Activated CD8-positive, alpha-beta T cell treated with anti-CD3 and anti-CD28 coated beads, Interleukin-2, amount 10 ng/mL, durations not matched to agents 7 days and 5 days (primary cell): Measurements from ENCODE around the gene KCNAB2. TPM values are rescaled to one million over a fixed set of nuclear protein-coding genes. Genes with fewer than 3 reads are reported as not detected.

ENCODE experiments used
- ATAC-seq: fragments of 150-1000 bp; cut with Tn5 transposase; one replicate; pipeline ENCODE4 v1.10.0; 2021; ENCODE audit warnings: moderate library complexity
- CTCF ChIA-PET: fragments of 350-600 bp; sonication (Branson Sonifier 250); formaldehyde crosslinking; loops from one replicate; lab custom pipeline; 2021; ENCODE audit warnings: antibody characterized with exemption; lab: Charles Lee
- POLR2A ChIA-PET: fragments of 350-600 bp; sonication (Branson Sonifier 250); formaldehyde crosslinking; loops from one replicate; lab custom pipeline; 2021; ENCODE audit warnings: antibody characterized with exemption; lab: Charles Lee
- DNase-seq: peaks from one replicate; pipeline ENCODE4 v3.0.0-alpha.2; 2020
- H3K27ac Mint-ChIP-seq: one replicate; pipeline ENCODE4 v1.8.0; 2021; ENCODE audit warnings: mild to moderate bottlenecking, mixed read lengths
- H3K27me3 Mint-ChIP-seq: one replicate; pipeline ENCODE4 v1.8.0; 2021; ENCODE audit warnings: low read depth, mixed read lengths
- H3K36me3 Mint-ChIP-seq: one replicate; pipeline ENCODE4 v1.8.0; 2021; ENCODE audit warnings: low read depth, mixed read lengths
- H3K4me1 Mint-ChIP-seq: one replicate; pipeline ENCODE4 v1.8.0; 2021; ENCODE audit warnings: low read depth, mixed read lengths
- H3K4me3 Mint-ChIP-seq: one replicate; pipeline ENCODE4 v1.8.0; 2021; ENCODE audit warnings: mild to moderate bottlenecking, mixed read lengths
- H3K9me3 Mint-ChIP-seq: one replicate; pipeline ENCODE4 v1.8.0; 2022; ENCODE audit warnings: mixed read lengths; ENCODE audit not compliant: insufficient read depth
- total RNA-seq, 2 experiments: library from RNA; stranded (reverse); gene quantifications; one replicate each; pipeline ENCODE4 v1.2.3, GENCODE V29; 2021

KCNAB2 gene
- total RNA-seq, 2 experiments from 2014 or later, result 343 to 360 TPM

DNA sequence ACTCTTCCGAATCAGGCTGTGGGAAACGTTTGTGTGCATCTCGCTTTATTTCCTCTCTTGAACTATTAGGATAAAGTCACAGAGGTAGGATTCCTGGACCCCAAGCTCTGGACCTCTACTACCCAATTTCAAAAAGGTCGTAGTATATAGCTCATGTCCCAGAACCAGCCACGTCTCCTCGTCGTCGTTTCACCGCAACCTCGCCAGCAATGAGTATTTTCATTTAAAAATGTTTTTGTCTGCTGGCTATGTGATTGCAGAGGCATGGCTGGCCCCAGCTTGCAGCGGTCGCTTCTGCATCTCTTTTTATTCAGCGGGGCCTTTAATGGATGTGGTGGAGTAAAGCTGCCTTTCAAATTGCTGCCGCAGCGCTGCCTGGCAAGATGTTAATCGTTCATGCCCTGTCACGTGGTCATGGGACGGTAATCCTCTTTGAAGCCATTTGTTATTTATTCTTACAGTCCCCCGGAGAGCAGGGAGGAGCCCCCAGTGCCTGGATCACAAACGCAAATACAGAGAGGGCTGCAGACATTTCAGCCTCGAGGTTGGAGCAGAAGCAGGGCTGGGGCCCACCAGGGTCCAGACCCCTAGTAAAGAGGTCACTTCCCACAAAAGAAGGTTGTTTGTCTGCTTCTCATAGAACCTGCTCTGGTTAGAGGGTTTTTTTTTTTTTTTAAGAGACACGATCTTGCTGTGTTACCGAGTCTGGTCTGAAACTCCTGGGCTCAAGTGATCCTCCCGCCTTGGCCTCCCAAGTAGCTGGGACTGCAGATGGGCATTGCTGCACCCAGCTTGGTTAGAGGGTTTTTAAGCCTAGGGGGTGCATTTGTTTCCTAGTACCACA is 41.9 kb upstream of the KCNAB2 start:
- no peaks in the 10 kb centered on the region for H3K9me3 Mint-ChIP-seq
- peaks cover 27% of the 10 kb centered on the region for H3K4me1 Mint-ChIP-seq
- CTCF ChIA-PET, result no interaction called here
- DNase-seq, result no peak
- peaks cover 3% of the 10 kb centered on the region for H3K36me3 Mint-ChIP-seq
- peak overlapping the region; percentile 1 for H3K27ac Mint-ChIP-seq
- no peak overlapping the region for H3K4me3 Mint-ChIP-seq
- no peaks in the 10 kb centered on the region for H3K27me3 Mint-ChIP-seq
- ATAC-seq, result no peak
- POLR2A ChIA-PET, result interaction anchor here (0.6 kb wide), 1 partner anchor 25 kb away, joined by 5 read pairs; no protein-coding TSS in a partner anchor

DNA sequence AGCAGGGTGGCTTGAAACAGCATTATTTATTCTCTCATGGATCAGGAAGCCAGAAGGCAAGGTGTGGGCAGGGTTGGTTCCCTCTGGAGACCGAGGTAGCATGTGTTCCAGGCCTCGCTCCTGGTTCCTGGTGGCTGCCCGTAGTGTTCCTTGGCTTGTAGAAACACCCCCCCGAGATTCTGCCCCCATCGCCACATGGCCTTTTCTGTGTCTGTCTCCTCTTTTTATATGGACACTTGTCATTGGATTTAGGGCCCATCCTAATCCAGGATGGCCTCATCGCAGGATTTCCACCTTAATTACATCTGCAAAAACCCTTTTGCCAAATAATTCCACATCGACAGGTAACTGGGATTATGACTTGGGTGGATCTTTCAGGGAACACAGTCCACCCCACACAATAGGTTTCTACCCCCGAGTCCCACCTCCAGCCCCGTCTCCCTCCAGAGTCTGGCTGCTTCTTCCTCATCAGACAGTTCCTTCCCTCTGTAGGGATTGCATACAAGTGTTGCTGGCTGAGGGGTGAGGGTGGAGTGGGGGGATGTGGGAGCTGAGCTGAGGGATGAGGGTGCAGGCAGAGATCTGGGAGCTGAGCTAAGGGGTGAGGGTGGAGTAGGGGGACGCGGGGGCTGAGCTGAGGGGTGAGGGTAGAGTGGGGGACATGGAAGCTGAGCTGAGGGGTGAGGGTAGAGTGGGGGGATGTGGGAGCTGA is 41.1 kb upstream of the KCNAB2 start:
- Mint-ChIP-seq H3K27ac (no peak overlapping the region), H3K27me3 (no peaks in the 10 kb centered on the region), H3K4me1 (peaks cover 28% of the 10 kb centered on the region), H3K9me3 (no peaks in the 10 kb centered on the region), H3K36me3 (peaks cover 3% of the 10 kb centered on the region), H3K4me3 (no peak overlapping the region)
- no peak for DNase-seq
- CTCF ChIA-PET, result no interaction called here
- no peak for ATAC-seq
- POLR2A ChIA-PET, result interaction anchor here (1.0 kb wide), 1 partner anchor 23 kb away, joined by 3 read pairs; no protein-coding TSS in a partner anchor

DNA sequence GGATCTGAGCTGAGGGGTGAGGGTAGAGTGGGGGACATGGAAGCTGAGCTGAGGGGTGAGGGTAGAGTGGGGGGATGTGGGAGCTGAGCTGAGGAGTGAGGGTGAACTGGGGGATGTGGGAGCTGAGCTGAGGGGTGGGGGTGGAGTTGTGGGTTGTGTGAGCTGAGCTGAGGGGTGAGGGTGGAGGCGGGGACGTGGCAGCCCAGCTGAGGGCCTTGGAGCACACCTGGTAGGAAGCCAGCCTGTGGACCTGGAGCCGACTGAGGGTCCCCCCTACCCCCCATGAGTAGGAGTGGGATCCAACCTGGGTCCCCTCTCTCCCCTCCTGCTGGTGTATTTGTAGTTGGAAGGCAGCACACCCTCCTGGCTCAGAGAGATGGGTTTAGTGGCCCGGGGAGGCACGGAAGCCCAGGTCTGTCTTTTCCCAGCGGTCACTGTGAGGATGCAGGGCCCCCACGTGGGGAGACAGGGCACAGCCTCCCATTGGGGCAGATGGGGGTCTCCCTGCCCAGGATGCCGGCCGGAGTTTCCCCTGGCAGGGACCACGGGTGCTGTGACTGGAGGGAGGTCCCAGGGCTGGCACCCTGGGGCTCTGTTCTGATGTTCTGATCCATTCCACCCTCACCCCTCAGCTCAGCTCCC is 40.3 kb upstream of the KCNAB2 start:
- Mint-ChIP-seq H3K27me3 (no peaks in the 10 kb centered on the region), H3K9me3 (no peaks in the 10 kb centered on the region), H3K36me3 (peaks cover 3% of the 10 kb centered on the region), H3K27ac (no peak overlapping the region), H3K4me1 (peaks cover 28% of the 10 kb centered on the region), H3K4me3 (no peak overlapping the region)
- no peak for DNase-seq
- CTCF ChIA-PET, result no interaction called here
- POLR2A ChIA-PET, result interaction anchor here (1.0 kb wide), 1 partner anchor 22 kb away, joined by 3 read pairs; no protein-coding TSS in a partner anchor
- no peak for ATAC-seq

DNA sequence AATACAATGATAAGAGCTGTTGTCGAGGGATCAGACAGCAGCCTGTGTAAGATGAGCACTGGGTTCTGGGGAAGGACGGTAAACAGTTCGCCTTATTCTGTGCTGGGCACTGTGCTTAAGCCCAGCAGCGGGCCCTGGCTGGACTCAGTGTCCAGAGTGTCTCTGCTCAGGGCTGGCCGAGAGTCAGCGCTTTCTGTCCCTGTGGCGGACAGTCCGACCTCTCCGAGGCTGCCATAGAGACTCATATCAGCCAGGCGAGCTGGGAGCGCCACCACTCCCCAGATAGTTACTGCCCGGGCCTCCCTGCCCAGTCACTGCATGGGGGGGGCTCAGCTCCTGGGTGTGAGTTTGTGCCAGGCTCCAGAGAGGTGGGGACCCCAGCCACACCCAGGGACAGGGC is 38.8 kb upstream of the KCNAB2 start:
- Mint-ChIP-seq H3K27ac (no peak overlapping the region), H3K4me1 (peaks cover 31% of the 10 kb centered on the region), H3K9me3 (no peaks in the 10 kb centered on the region), H3K27me3 (no peaks in the 10 kb centered on the region), H3K4me3 (no peak overlapping the region), H3K36me3 (peaks cover 3% of the 10 kb centered on the region)
- DNase-seq (no peak), ATAC-seq (no peak)
- CTCF ChIA-PET, result no interaction called here
- POLR2A ChIA-PET, result interaction anchor here (1.2 kb wide), 1 partner anchor 13 kb away, joined by 6 read pairs; no protein-coding TSS in a partner anchor

DNA sequence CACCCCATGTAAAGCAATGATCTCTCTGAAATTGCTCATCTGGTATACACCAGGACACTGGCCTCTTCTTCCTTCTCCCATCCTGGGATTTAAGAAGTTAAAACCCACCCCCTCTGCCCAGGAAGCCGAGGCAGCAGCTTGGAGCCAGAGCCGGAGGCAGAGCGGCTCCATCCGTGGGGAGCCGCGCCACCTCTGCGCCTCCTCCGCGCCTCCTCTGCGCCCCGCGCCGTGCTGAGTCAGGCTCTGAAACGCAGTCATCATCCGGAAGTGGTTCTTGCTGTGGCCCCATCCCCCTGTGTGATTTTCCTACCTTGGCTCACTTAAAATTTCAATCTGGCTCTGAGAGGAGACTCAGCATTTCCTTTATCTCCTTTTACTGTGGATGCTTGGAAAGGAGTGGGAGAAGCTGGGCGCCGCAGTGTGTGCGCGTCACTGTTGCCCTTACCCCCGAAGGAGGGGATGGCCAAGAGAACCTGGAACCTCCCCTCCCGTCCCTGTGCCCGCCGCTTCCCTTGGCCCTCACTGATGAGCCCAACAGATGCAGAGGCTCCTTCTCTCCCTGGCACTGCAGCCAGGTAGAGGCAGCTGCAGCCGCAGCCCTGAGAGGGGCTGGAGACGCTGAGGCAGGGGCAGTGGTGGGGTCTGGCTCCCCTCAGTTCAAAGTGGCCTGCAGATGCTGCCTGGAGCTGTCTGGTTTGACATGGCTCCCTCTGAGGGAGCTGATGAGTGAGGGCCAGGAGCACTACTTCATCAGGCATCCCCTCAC is 38.2 kb upstream of the KCNAB2 start:
- Mint-ChIP-seq H3K9me3 (no peaks in the 10 kb centered on the region), H3K27me3 (no peaks in the 10 kb centered on the region), H3K4me1 (peaks cover 31% of the 10 kb centered on the region), H3K36me3 (peaks cover 3% of the 10 kb centered on the region), H3K4me3 (no peak overlapping the region), H3K27ac (no peak overlapping the region)
- DNase-seq (no peak), ATAC-seq (no peak)
- POLR2A ChIA-PET, result interaction anchor here (1.2 kb wide), 1 partner anchor 14 kb away, joined by 6 read pairs; no protein-coding TSS in a partner anchor
- CTCF ChIA-PET, result no interaction called here

DNA sequence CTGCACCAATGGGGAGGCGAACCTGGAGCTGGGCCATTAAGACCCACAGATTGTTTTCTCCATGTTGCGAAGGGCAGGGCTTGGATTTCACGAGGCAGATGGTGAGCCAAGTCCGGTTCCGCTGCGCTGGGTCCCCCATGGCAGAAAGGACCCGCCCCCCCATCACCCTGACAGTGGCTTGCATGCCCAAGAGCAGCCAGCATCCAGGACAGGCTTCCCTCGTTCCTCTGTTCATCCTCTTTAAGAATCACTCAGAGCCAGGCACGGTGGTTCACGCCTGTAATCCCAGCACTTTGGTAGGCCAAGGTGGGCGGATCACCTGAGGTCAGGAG is 37.6 kb upstream of the KCNAB2 start:
- no peaks in the 10 kb centered on the region for H3K27me3 Mint-ChIP-seq
- H3K9me3 Mint-ChIP-seq, result no peaks in the 10 kb centered on the region
- no peak overlapping the region for H3K27ac Mint-ChIP-seq
- ChIA-PET CTCF (no interaction called here), POLR2A (no interaction called here)
- H3K4me3 Mint-ChIP-seq, result no peak overlapping the region
- ATAC-seq (no peak), DNase-seq (no peak)
- H3K36me3 Mint-ChIP-seq, result peaks cover 3% of the 10 kb centered on the region
- peaks cover 34% of the 10 kb centered on the region for H3K4me1 Mint-ChIP-seq

DNA sequence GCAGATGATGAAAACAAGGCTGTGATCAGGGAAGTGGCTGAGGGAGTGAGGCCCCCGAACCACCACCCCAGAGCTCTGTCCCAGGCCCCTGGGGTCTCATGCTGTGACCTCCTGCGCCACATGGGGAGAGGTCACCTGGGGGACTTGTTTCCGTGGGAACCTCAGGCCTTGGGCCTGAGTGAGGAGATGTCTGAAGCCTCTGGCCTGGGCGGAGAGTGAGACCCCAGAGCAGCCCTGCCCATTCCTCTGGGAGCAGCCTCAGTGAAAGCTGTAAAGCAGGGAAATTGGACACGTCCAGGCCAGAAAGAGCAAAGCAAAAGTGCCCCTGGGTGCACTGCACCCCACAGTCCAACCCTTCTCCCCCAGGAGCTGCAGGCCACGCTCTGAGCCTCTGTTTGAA is 37.0 kb upstream of the KCNAB2 start:
- ChIA-PET CTCF (no interaction called here), POLR2A (no interaction called here)
- peaks cover under 1% of the 10 kb centered on the region for H3K36me3 Mint-ChIP-seq
- H3K4me1 Mint-ChIP-seq, result peaks cover 31% of the 10 kb centered on the region
- no peaks in the 10 kb centered on the region for H3K9me3 Mint-ChIP-seq
- no peak for ATAC-seq
- H3K27ac Mint-ChIP-seq, result no peak overlapping the region
- H3K4me3 Mint-ChIP-seq, result no peak overlapping the region
- no peaks in the 10 kb centered on the region for H3K27me3 Mint-ChIP-seq
- DNase-seq, result no peak

DNA sequence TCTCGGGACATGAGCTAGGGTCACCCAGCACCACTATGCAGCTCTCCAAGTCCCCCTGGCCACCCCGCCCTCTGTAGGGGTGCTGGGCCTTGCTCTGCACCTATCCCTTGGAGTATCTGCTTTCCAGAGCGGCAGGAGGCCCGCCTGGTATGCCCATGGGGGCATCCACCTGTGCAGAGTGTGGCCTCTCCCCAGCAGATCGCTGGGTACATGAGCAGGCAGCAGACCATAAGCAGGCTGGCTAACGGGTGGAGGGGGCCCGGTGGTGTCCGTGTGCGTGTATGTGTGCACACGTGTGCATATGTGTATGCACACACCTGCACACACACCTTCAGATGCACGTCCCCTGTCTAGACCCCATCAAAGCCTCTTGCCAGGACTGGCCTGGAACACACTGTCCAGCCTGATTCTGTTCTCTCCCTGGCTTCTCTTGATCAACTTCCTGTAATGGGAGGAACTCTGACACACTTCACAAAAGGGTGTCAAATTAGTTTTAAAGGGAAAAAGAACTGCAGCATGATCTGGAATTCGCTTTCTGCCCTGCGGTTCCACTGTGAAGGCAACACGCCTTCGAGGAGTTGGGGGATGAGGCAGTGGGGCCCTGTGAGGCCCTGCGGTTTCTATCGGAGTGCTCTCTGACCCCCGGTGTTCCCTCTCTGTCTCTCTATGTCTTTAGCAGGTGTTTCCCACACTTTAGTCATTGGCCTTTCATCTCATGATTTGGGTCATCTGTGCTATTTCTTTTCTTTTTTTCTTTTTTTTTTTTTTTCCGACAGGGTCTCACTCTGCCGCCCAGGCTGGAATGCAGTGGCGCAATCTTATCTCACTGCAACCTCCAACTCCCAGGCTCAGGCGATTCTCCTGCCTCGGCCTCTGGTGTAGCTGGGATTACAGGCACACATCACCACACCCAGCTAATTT is 36.3 kb upstream of the KCNAB2 start:
- Mint-ChIP-seq H3K4me3 (no peak overlapping the region), H3K9me3 (no peaks in the 10 kb centered on the region), H3K36me3 (peaks cover 5% of the 10 kb centered on the region), H3K27me3 (no peaks in the 10 kb centered on the region), H3K4me1 (peaks cover 28% of the 10 kb centered on the region), H3K27ac (no peak overlapping the region)
- ATAC-seq (no peak), DNase-seq (no peak)
- ChIA-PET POLR2A (no interaction called here), CTCF (no interaction called here)

DNA sequence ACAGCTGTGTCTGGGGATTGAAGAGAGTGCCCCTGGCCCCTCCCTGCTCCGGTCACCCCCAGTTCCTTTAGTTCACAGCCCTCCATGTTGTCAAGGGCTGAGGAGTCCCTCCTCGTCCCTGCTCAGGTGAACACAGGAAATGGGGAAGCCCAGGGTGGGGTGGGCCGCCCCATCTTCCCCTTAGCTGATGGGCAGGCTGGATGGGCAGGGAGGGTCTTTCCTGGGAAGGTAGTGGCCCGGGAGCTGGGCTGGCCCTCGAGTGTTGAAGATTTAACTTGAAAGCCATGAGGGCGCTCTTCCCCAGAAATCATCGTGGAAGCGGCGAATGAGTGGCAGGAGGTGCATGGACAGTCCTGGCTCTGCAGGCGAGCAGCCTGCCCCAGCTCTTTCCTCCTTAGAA is 35.1 kb upstream of the KCNAB2 start:
- Mint-ChIP-seq H3K27me3 (no peaks in the 10 kb centered on the region), H3K9me3 (no peaks in the 10 kb centered on the region), H3K36me3 (peaks cover 13% of the 10 kb centered on the region), H3K4me1 (peaks cover 27% of the 10 kb centered on the region), H3K4me3 (no peak overlapping the region), H3K27ac (no peak overlapping the region)
- CTCF ChIA-PET, result no interaction called here
- DNase-seq, result no peak
- POLR2A ChIA-PET, result interaction anchor here (1.6 kb wide), 1 partner anchor 15 kb away, joined by 4 read pairs; no protein-coding TSS in a partner anchor
- ATAC-seq, result no peak

DNA sequence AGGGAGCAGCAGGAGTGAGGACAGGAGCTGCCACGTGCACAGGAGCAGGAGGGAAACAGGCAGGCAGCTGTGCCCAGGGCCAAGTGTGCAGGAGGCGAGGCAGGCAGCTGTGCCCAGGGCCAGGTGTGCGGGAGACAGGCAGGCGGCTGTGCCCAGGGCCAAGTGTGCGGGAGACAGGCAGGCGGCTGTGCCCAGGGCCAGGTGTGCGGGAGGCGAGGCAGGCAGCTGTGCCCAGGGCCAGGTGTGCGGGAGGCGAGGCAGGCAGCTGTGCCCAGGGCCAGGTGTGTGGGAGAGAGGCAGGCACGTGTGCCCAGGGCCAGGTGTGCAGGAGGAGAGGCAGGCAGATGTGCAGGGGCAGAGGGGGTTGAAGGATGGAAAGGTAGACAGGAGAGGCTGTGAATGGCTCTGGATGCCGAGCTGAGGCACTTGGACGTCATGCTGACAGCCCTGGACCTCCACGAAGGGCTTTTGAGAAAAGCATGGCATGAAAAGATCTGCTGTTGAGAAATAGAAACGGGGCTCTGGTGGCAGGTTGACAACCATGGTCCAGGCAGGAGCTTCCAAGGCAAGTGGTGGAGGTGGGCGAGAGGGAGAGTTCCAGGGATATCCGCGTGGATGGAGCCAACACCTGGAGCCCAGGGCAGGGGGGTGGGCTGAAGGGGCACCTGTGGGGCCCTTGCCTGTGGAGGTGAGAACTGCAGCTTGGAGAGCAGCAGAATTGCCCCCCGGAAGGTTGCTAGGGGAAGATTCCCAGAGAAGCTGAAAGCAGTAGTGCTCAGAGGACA is 34.3 kb upstream of the KCNAB2 start:
- Mint-ChIP-seq H3K9me3 (no peaks in the 10 kb centered on the region), H3K4me3 (no peak overlapping the region), H3K4me1 (peaks cover 27% of the 10 kb centered on the region), H3K36me3 (peaks cover 14% of the 10 kb centered on the region), H3K27me3 (no peaks in the 10 kb centered on the region), H3K27ac (no peak overlapping the region)
- DNase-seq (no peak), ATAC-seq (no peak)
- ChIA-PET POLR2A (interaction anchor here (1.6 kb wide), 1 partner anchor 14 kb away, joined by 4 read pairs; no protein-coding TSS in a partner anchor), CTCF (no interaction called here)
